D721Med (cell line): ENCODE data around the gene TMEM255B.

Experiments
- DNase-seq: peaks from one replicate; pipeline ENCODE4 v3.0.0; 2011; ENCODE audit warnings: low spot score; ENCODE audit not compliant: insufficient read length
- FAIRE-seq: peaks from 2 replicates; lab custom pipeline; 2011; peaks lifted over from hg19 to GRCh38; lab: Jason Lieb, UNC
- CTCF ChIP-seq: IDR thresholded peaks from 2 replicates; pipeline ENCODE4 v1.5.1; 2012; ENCODE audit warnings: mild to moderate bottlenecking, control low read depth; ENCODE audit not compliant: insufficient read depth; ENCODE audit errors: missing control alignments

TMEM255B gene

DNA sequence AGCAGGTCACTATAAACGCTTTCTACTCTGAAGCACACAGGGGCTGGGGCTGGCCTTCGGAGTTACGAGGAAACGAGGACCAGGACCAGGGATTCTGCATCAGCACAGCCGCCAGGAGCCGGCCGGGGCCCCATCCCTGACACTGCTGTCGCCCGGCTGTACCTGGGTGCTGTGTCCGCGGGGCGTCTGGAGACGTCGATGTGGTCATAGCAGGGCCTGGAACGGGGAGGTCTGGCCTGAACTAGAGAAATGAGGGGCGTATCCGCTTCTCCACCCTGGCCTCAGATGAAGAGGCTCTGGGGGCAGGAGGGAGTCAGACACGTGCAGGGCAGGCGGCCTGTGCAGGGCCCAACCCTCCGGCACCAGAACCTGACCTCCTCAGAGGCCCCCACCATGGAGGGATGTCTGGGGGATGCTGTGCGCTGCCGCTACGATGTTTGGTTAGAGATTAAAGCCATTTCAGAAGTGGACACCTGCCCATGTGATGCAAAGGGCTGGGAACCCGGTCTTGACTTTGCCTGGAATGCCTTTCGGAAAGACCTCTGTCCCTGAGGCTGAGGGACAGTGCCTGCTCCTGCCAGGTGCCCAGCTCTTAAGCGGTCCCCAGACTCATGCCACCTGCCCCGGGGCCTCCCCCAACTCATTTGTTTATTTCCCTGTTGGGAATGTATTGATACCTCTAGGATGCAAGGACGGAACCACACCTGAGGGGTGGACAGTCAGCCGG lies 83.5 kb downstream of the TMEM255B start:
- no peak for FAIRE-seq
- DNase-seq: no peak
- TF ChIP-seq CTCF: no peak

DNA sequence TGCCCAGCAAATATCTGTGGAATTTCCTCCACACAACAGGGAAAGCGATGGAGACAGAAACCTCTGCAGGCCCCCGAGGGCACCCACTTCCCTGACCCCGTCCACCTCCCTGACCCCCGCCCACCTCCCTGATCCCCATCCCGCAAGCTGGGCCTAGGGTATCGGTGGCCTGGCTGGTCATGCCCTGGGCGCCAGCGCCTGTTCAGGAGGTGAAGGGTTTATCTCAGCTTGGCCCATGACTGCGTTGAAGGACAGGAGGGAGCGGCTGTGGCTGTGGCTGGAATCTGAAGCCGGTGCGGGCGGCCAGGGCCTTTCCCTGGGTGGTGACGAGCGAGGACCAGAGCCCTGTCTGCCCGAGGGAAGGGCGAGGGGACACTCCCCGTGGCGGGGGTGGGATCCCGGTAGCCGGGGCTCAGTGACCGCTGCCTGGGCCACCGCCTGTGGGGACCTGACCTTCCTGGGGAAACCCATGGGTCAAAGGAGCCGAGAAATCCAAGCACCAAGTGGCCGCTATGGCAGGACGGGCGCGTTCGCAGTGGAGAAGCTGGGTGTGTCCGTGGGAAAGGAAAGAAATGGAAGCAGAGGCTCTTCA lies 84.1 kb downstream of the TMEM255B start:
- no peak for TF ChIP-seq CTCF
- DNase-seq (no peak), FAIRE-seq (no peak)

DNA sequence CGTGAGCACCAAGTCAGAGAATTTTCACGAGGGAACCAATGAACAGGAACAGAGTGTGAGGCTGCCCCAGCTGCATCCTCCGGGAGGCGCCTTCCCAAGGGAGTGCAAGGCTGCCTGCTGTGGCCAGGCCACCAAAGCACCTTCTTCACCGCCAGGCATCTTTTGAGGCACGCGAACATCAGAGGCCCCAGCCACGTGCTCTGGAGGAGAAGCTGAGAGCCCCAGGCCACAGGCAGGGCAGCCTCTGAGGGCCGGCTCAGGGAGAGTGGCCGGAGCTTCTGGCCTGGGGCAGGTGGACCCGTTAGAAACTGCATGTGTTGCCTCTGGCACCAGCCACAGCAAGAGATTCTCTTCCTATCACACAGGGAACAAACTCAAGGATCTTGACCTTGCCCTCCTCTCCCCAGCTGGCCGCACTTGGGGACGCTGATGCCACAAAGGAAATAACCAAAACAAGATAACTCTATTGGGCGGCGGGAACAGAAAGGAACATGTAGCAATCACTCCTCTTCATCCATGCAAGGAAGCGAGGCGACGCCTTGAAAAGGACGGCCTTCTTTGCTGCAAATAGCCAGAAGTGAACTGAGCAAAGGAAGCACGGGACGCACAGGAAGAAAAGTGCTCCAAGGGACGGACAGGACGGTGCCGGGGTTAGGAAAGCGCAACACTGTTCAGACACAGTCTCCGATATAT lies 85.0 kb downstream of the TMEM255B start:
- DNase-seq (no peak), FAIRE-seq (no peak)
- TF ChIP-seq CTCF: no peak

- FAIRE-seq (no peak), DNase-seq (no peak)
- no peak for TF ChIP-seq CTCF
Measured at GRCh38 chr13:113845055-113845454, 86.0 kb downstream of the TMEM255B start.

DNA sequence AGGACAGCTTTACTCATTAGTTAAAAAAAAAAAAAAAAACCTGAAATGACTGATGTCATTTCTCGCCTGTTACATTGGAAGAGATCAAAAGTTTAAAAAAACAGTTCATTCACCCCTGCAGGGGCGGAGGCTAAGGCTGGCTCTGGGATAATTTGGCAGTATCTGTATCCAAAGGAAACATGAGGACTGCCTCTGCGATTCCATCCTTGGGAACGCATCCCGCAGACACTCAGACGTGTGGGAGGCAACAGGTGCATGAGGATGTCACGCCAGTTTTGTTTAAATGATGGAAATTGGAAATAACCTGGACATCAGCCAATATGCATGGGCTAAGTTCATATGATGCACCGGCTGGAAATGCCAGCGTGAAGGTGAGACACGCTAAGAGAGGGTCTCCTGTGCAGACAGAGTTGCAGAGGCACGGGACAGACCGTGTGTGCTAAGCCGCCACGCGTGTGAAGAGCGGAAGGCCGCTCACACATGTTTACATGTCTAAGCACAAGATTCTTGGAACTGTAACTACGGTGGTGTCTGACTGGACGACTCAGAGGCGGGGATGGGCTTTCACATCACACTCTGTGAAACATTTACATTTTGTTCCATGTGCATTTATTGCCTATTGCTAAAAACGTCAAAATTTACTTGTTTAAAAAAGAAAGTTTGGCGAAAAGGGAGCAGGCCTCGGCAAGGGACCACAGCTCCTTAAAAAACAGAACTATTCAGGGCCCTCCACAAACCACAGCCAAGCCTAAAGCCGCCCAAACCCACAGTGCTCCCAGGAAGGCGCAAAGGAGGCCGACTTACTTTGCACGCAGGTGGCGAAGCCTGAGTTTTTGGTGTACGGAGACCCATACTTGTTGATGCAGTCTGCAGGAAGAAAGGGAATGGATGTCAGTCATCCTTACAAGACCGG lies 87.0 kb downstream of the TMEM255B start:
- DNase-seq: no peak
- no peak for FAIRE-seq
- no peak for TF ChIP-seq CTCF

DNA sequence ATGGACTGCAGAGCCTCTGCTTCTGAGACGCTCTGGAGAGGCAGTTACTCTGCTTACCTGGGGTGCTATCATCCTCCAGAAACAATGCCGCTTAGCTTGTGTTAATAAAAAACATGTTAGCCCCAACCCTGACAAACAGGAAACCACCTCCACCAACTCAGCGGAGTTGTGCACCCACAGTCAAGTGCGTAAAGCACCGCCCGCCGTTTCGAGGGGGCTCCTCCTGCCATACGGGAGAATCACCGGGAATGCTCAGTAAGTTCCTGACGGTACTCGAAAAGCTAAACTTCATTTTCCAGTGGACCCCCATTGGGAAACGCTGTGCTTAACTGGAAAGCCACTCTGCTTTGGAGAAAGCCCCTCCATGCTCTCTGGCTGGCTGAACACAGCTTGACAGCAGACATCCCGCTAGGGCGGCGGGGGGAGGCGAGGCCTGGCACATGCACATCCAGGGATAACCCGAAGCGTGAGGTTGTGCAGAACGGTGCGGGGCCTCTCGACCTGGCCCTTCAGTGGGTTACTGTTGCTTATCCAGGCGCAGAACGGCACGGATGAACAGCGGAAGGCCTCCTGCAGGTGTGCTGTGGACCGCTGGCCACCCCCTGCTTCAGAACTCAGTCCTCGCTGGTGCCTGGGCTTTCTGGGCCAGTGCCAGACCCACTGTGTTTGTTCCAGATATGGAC lies 87.8 kb downstream of the TMEM255B start:
- no peak for FAIRE-seq
- no peak for DNase-seq
- no peak for TF ChIP-seq CTCF
